HL-60 (cell line): ENCODE data around the gene PTX3.

Experiments
- POLR2AphosphoS5 ChIP-seq: IDR thresholded peaks from 2 replicates; pipeline ENCODE4 v1.6.1; 2012; ENCODE audit warnings: low read depth
- SPI1 ChIP-seq: IDR thresholded peaks from 2 replicates; pipeline ENCODE4 v1.6.1; 2012; ENCODE audit warnings: low read depth, mild to moderate bottlenecking, borderline replicate concordance
- TF ChIP-seq, protein P1 (sequence below): IDR thresholded peaks from one replicate; pipeline ENCODE4 v1.5.1; 2011; ENCODE audit warnings: low read length, control low read depth, inconsistent platforms; ENCODE audit not compliant: insufficient read depth
- TF ChIP-seq, protein P2 (sequence below): IDR thresholded peaks from 2 replicates; pipeline ENCODE4 v1.6.1; 2012; ENCODE audit warnings: low read depth; ENCODE audit not compliant: insufficient replicate concordance

DNA sequence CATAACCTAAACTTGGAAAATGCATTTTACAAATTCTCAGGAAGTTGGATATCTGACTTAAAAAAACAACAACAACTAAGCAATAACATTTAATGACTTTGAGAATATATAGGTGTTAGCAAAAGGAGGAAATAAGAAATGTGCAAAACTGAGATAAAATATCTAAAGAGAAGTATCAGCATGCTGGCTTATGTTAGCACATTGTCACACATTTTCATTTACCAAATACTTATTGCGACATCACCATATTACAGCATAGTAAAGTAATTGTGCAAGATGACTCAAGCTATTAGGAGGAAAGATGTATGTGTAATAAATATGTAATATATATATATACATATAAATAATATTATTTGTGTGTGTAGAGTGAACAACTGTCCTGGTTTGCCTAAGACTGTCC, 9.2 kb downstream of the PTX3 start:
- TF ChIP-seq, protein P1, sequence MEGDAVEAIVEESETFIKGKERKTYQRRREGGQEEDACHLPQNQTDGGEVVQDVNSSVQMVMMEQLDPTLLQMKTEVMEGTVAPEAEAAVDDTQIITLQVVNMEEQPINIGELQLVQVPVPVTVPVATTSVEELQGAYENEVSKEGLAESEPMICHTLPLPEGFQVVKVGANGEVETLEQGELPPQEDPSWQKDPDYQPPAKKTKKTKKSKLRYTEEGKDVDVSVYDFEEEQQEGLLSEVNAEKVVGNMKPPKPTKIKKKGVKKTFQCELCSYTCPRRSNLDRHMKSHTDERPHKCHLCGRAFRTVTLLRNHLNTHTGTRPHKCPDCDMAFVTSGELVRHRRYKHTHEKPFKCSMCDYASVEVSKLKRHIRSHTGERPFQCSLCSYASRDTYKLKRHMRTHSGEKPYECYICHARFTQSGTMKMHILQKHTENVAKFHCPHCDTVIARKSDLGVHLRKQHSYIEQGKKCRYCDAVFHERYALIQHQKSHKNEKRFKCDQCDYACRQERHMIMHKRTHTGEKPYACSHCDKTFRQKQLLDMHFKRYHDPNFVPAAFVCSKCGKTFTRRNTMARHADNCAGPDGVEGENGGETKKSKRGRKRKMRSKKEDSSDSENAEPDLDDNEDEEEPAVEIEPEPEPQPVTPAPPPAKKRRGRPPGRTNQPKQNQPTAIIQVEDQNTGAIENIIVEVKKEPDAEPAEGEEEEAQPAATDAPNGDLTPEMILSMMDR, result no peak
- TF ChIP-seq, protein P2, sequence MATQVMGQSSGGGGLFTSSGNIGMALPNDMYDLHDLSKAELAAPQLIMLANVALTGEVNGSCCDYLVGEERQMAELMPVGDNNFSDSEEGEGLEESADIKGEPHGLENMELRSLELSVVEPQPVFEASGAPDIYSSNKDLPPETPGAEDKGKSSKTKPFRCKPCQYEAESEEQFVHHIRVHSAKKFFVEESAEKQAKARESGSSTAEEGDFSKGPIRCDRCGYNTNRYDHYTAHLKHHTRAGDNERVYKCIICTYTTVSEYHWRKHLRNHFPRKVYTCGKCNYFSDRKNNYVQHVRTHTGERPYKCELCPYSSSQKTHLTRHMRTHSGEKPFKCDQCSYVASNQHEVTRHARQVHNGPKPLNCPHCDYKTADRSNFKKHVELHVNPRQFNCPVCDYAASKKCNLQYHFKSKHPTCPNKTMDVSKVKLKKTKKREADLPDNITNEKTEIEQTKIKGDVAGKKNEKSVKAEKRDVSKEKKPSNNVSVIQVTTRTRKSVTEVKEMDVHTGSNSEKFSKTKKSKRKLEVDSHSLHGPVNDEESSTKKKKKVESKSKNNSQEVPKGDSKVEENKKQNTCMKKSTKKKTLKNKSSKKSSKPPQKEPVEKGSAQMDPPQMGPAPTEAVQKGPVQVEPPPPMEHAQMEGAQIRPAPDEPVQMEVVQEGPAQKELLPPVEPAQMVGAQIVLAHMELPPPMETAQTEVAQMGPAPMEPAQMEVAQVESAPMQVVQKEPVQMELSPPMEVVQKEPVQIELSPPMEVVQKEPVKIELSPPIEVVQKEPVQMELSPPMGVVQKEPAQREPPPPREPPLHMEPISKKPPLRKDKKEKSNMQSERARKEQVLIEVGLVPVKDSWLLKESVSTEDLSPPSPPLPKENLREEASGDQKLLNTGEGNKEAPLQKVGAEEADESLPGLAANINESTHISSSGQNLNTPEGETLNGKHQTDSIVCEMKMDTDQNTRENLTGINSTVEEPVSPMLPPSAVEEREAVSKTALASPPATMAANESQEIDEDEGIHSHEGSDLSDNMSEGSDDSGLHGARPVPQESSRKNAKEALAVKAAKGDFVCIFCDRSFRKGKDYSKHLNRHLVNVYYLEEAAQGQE, result no peak
- TF ChIP-seq SPI1, result no peak
- TF ChIP-seq POLR2AphosphoS5, result no peak; the same call in 1 of the 2 replicates
